Bronchial epithelial cell (primary cell): Measurements from ENCODE around the gene BNIPL. TPM values are rescaled to one million over a fixed set of nuclear protein-coding genes. Genes with fewer than 3 reads are reported as not detected.

Experiments
- DNase-seq: peaks from one replicate; pipeline ENCODE4 v3.0.0-alpha.2; 2010; ENCODE audit warnings: low read depth
- FAIRE-seq: peaks from 2 replicates; lab custom pipeline; 2011; peaks lifted over from hg19 to GRCh38; lab: Jason Lieb, UNC
- H3K27me3 ChIP-seq: 2 replicates; pipeline ENCODE4 v1.5.1; 2011; ENCODE audit warnings: low read length; ENCODE audit not compliant: control insufficient read depth, insufficient read depth
- H3K36me3 ChIP-seq: 2 replicates; pipeline ENCODE4 v1.5.1; 2011; ENCODE audit warnings: low read length; ENCODE audit not compliant: control insufficient read depth, insufficient read depth
- H3K4me3 ChIP-seq: 2 replicates; pipeline ENCODE4 v1.5.1; 2011; ENCODE audit warnings: mild to moderate bottlenecking, low read depth, low read length, control low read depth
- total RNA-seq: library from RNA; depleted of rRNA; stranded (reverse); fragments of >200 nt; gene quantifications from 2 replicates; pipeline ENCODE4 v1.2.1, GENCODE V29; 2014
- TF ChIP-seq, protein P1 (sequence below): IDR thresholded peaks from 2 replicates; pipeline ENCODE4 v1.5.1; 2011; ENCODE audit warnings: mild to moderate bottlenecking, moderate library complexity, low read length, control low read depth, inconsistent platforms; ENCODE audit not compliant: insufficient read depth, severe bottlenecking

BNIPL gene
- total RNA-seq, 1 donor from 2014 or later: 4.7 TPM

DNA sequence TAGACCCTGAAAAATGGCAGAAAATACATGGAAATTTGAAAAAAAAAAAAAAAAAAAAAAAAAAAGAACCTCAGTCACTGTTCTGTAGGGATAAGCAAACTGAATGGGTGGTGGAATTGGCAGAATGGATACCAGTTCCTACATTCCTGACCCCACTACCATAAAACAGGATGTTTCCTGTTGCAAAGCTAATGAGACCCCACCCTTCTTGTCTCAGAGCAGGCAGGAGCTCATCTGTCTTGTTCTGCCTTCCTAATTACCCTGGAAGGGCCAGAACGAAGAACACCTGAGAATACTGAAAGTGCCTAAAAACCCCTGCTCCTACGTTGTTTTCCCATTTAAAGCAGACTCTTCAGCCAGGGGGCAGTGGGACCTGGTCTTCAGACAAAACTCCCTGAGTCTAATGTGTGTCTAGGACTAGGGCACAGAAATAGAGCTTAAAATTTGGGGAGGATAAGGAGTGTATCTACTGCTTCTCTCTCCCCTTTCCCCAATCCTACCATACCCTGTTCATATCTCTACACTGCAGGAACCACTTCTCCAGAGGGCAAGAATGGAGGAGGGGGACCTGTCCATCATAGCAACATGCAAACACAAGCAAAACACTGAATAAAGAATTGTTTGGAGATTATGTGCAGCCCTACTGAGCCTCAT, 15.1 kb downstream of the BNIPL start:
- H3K4me3 ChIP-seq: no peak overlapping the region
- no peak for DNase-seq
- FAIRE-seq: no peak
- peaks cover 18% of the 10 kb centered on the region for H3K36me3 ChIP-seq
- TF ChIP-seq, protein P1, sequence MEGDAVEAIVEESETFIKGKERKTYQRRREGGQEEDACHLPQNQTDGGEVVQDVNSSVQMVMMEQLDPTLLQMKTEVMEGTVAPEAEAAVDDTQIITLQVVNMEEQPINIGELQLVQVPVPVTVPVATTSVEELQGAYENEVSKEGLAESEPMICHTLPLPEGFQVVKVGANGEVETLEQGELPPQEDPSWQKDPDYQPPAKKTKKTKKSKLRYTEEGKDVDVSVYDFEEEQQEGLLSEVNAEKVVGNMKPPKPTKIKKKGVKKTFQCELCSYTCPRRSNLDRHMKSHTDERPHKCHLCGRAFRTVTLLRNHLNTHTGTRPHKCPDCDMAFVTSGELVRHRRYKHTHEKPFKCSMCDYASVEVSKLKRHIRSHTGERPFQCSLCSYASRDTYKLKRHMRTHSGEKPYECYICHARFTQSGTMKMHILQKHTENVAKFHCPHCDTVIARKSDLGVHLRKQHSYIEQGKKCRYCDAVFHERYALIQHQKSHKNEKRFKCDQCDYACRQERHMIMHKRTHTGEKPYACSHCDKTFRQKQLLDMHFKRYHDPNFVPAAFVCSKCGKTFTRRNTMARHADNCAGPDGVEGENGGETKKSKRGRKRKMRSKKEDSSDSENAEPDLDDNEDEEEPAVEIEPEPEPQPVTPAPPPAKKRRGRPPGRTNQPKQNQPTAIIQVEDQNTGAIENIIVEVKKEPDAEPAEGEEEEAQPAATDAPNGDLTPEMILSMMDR: no peak
- H3K27me3 ChIP-seq: no peaks in the 10 kb centered on the region

DNA sequence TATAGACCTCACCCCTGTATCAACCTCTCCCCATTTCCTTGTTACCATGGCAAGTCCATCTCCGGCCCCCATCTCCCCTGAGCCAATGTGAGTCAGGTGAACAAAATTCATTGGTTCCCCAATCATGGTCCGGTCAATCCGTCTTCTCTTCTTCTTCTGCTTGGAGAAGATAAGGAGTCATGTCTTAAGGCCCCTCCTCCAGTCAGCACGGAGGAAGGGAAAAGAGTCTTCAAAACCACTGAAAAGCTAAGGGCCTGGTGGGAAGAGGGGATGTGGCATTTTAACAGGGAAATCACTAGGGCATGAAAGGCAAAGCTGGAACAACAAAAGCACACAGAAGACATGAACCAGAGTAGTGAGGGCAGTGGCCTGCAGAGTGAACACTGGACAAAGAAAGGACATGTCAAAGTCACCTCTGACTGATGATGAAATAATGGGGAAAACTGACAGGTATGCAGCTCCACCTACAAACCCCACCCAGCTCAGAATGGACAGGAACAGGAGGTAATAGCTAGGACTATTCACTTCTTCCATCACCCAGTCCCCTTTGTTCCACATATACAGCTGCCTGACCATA, 18.7 kb downstream of the BNIPL start:
- TF ChIP-seq, protein P1: no peak
- no peak overlapping the region for H3K4me3 ChIP-seq
- no peaks in the 10 kb centered on the region for H3K27me3 ChIP-seq
- DNase-seq: no peak
- FAIRE-seq: no peak
- H3K36me3 ChIP-seq: peaks cover 24% of the 10 kb centered on the region

DNA sequence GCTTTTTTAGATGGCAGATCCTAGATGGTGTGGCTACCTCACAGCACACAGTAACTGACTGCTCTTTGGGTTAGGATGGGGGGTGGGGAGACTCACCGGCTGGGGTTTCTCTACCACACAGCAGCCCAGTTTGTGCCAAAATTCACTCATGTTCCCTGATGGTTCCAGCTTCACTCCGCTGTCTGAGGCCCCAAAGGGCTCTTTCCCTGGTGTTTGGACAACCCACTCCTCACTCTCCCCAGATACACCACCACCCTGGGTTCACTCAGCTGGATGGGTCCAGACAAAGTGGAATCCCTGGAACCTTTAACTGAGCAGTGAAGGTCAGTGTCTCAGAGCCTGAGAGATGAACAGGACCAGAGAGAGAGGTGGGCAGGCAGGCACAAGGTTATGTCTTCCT, 19.2 kb downstream of the BNIPL start:
- FAIRE-seq (no peak), DNase-seq (no peak)
- TF ChIP-seq, protein P1: no peak
- Histone ChIP-seq H3K36me3 (peaks cover 24% of the 10 kb centered on the region), H3K4me3 (no peak overlapping the region), H3K27me3 (no peaks in the 10 kb centered on the region)

DNA sequence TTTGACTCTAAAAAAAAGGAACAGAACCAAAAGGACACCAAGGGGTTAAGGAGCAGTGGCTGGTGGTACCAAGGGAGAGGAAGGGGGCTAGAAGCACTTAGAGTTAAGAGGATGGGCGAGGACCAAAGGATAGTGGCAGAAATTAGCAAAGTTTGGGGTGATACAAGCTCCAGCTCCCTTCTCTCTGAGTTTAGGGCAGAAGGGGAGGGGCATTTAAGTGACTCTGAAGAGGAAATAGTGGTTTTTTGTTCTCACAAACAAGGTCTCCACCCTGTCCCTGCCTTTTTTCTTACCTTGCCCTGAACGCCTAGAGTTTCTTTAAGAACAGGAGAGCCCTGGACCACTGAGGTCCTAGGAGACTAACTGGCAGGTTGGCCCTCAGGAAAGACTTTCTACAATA, 19.8 kb downstream of the BNIPL start:
- no peak for DNase-seq
- Histone ChIP-seq H3K4me3 (no peak overlapping the region), H3K36me3 (peaks cover 24% of the 10 kb centered on the region), H3K27me3 (no peaks in the 10 kb centered on the region)
- TF ChIP-seq, protein P1: no peak
- no peak for FAIRE-seq

DNA sequence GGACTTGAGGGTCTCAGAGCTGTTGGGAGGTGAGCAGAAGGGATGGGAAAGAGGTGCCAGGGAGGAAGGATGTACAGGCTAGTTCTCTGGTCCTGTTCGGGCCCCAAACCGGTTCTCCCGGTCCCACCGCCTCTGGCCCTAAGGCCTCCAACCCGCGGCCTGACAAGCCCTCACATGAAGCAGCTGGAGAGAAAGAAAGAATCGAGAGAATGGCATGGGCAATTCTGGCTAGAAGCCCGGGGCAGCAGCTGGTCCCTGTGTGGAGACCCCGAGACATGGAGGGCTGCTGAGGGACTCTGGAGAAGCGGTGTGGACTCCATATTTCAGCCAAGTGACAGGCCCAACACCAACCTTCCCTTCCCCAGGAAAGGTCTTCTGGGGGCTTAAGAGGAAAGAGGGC, 22.3 kb downstream of the BNIPL start:
- peak; percentile 84 for DNase-seq
- H3K4me3 ChIP-seq: peak overlapping the region; percentile 92
- peaks cover 15% of the 10 kb centered on the region for H3K36me3 ChIP-seq
- no peak for FAIRE-seq
- TF ChIP-seq, protein P1: no peak
- no peaks in the 10 kb centered on the region for H3K27me3 ChIP-seq
